Activated B cell treated with CpG ODN at 0.5 μM for 24 hours (primary cell): ENCODE results near the gene AHDC1. TPM values are rescaled to one million over a fixed set of nuclear protein-coding genes. Genes with fewer than 3 reads are reported as not detected.
"Not testable (repeated sequence)": the region's sequence is repeated elsewhere in the genome, so short reads cannot be mapped to it uniquely, and the experiment has no call there.

Experiments
- ATAC-seq: fragments of 200-7000 bp; cut with Tn5 transposase; one replicate; pipeline ENCODE4 v1.10.0; 2021; ENCODE audit warnings: low read depth, mild to moderate bottlenecking, moderate library complexity
- CTCF ChIA-PET: fragments of 350-600 bp; sonication (Branson Sonifier 250); formaldehyde crosslinking; loops from one replicate; lab custom pipeline; 2021; ENCODE audit warnings: antibody characterized with exemption; lab: Charles Lee
- POLR2A ChIA-PET: fragments of 350-600 bp; sonication (Branson Sonifier 250); formaldehyde crosslinking; loops from one replicate; lab custom pipeline; 2021; ENCODE audit warnings: antibody characterized with exemption; lab: Charles Lee
- DNase-seq: peaks from one replicate; pipeline ENCODE4 v3.0.0; 2022
- H3K27ac Mint-ChIP-seq: one replicate; pipeline ENCODE4 v1.8.0; 2020; ENCODE audit warnings: mixed read lengths
- H3K27me3 Mint-ChIP-seq: one replicate; pipeline ENCODE4 v1.8.0; 2021; ENCODE audit warnings: mixed read lengths
- H3K36me3 Mint-ChIP-seq: one replicate; pipeline ENCODE4 v1.8.0; 2021; ENCODE audit warnings: low read depth, mixed read lengths
- H3K4me1 Mint-ChIP-seq: one replicate; pipeline ENCODE4 v1.8.0; 2021; ENCODE audit warnings: mixed read lengths
- H3K4me3 Mint-ChIP-seq: one replicate; pipeline ENCODE4 v1.8.0; 2020; ENCODE audit warnings: mild to moderate bottlenecking, mixed read lengths
- H3K9me3 Mint-ChIP-seq: one replicate; pipeline ENCODE4 v1.8.0; 2020; ENCODE audit warnings: mixed read lengths
- CTCF ChIP-seq: fragments of 200-600 bp; IDR thresholded peaks from one replicate; pipeline ENCODE4 v1.8.0; 2022; ENCODE audit warnings: antibody characterized with exemption, mild to moderate bottlenecking
- intact Hi-C: fragments of 100-400 bp; cut with micrococcal nuclease; formaldehyde crosslinking; loops from one replicate; pipeline ENCODE4 v1.15.1; 2024
- total RNA-seq: library from RNA; stranded (reverse); gene quantifications from 2 replicates; pipeline ENCODE4 v1.2.3, GENCODE V29; 2022

The AHDC1 gene
- total RNA-seq, 1 donor from 2014 or later: 22.4 TPM

DNA sequence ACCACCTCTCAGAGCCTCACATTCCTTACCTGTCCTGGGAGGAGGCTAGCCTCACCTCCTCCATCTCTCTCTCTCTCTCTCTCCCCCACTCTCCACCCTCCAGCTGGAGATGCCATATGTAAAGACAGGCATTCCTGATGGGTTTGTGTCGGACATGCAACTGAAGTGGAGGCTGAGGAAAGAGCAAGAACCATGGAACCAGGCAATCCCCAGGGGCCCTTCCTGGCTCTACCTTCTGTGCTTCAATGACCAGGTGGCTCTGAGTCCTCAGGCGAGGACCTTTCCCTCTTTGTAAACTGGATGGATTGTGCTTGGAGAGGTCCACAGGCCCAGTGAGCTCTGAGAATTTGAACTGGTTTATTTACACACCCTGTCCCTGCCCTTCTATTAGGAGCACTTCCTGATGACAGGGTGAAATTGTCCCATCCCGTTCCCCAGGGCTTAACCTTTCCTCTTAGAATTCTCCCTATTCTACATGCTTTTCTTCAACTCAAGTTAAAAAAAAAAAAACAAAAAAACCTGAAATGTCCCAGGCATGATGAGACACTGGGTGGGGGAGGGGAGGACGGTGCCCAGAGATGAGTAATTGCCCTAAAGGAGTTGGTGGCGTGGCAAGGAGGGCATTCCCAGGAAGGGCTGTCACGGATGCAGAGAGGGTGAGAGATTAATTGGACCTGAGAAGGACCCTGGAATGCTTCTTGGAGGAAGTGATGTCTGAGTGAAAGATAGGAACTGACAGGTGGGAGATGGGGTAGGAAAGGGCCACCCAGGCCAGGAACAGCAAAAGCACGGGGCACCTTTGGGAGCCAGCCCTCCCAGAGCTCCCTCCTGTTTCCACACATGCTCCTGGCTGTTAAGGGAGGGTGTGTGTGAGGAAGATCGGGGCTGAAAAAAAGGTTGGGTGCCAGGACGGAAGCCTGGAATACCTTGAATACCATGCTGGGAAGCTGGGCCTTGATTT is 63.8 kb downstream of the AHDC1 start:
- DNase-seq: no peak
- peak overlapping the region; percentile 12 for H3K27ac Mint-ChIP-seq
- intact Hi-C loops: no loop called here
- CTCF ChIA-PET: no interaction called here
- H3K9me3 Mint-ChIP-seq: no peaks in the 10 kb centered on the region
- no peak for ATAC-seq
- peaks cover 1% of the 10 kb centered on the region for H3K4me1 Mint-ChIP-seq
- H3K4me3 Mint-ChIP-seq: no peak overlapping the region
- H3K27me3 Mint-ChIP-seq: no peaks in the 10 kb centered on the region
- POLR2A ChIA-PET: interaction anchor here (0.6 kb wide), 1 partner anchor 68 kb away, joined by 3 read pairs; no protein-coding TSS in a partner anchor
- no peak for TF ChIP-seq CTCF
- peaks cover 14% of the 10 kb centered on the region for H3K36me3 Mint-ChIP-seq

- ChIA-PET POLR2A (no interaction called here), CTCF (no interaction called here)
- Mint-ChIP-seq H3K27ac (no peak overlapping the region), H3K27me3 (no peaks in the 10 kb centered on the region), H3K9me3 (no peaks in the 10 kb centered on the region), H3K4me1 (peaks cover 1% of the 10 kb centered on the region), H3K36me3 (peaks cover 11% of the 10 kb centered on the region), H3K4me3 (no peak overlapping the region)
- ATAC-seq (no peak), DNase-seq (no peak)
- no peak for TF ChIP-seq CTCF
- intact Hi-C loops: no loop called here
These were observed 65.2 kb downstream of the AHDC1 start for GRCh38 chr1:27538793-27539192.

- CTCF ChIA-PET: interaction anchor here (0.6 kb wide), 1 partner anchor 135 kb away, joined by 3 read pairs; no protein-coding TSS in a partner anchor
- POLR2A ChIA-PET: interaction anchor here (0.6 to 1.0 kb wide), 3 partner anchors 14 to 304 kb away, joined by 3 read pairs; partner anchors contain the start of gene WDTC1
- H3K4me3 Mint-ChIP-seq, DNase-seq, H3K27me3 Mint-ChIP-seq, H3K27ac Mint-ChIP-seq, H3K9me3 Mint-ChIP-seq, H3K4me1 Mint-ChIP-seq, intact Hi-C loops, ATAC-seq: not testable (repeated sequence)
- H3K36me3 Mint-ChIP-seq: peaks cover 16% of the 10 kb centered on the region
These were observed 65.7 kb downstream of the AHDC1 start for GRCh38 chr1:27538305-27538676.

- ATAC-seq (no peak), DNase-seq (no peak)
- H3K4me3 Mint-ChIP-seq: no peak overlapping the region
- H3K4me1 Mint-ChIP-seq: no peaks in the 10 kb centered on the region
- no peaks in the 10 kb centered on the region for H3K27me3 Mint-ChIP-seq
- TF ChIP-seq CTCF: no peak
- intact Hi-C loops: no loop called here
- H3K9me3 Mint-ChIP-seq: no peaks in the 10 kb centered on the region
- H3K36me3 Mint-ChIP-seq: peaks cover 18% of the 10 kb centered on the region
- POLR2A ChIA-PET: no interaction called here
- H3K27ac Mint-ChIP-seq: no peak overlapping the region
- CTCF ChIA-PET: no interaction called here
These were observed 67.2 kb downstream of the AHDC1 start for GRCh38 chr1:27536767-27537166.

DNA sequence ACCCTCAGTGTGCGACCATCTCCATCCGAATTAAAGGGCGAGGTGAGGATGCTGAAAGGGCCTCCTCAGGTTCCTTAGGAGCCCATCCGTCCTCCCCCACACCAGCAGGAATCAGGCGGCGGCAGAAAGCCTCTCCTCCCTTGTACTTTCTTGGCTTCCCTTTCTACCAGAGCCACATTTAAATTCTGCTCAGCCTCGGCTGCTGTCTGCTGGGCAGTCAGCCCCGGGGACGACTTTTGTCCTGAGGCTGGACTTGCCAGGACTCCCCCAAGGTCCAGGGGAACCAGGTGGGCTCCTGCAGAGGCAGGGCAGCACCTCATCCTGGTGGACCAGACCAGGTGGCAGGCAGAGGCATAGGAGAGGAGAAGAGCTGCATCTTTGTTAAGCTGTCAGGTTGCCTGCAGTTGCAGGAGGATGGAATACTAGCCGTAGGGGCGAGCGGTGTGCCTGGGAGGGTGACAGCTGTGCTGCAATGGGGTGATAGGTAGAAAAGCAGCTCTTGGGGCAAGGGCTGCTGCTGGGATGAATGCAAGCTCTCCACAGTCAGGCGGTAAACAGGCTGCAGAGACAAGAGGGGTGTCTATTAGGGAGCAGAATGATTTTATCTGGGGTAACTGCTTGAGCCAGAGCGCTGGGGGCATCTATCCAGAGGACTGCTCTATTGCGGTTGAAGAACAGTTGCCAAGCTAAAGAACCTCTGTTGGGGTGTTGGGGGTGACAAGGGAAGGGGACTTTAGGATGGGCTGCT is 67.8 kb downstream of the AHDC1 start:
- H3K27ac Mint-ChIP-seq: no peak overlapping the region
- peaks cover 18% of the 10 kb centered on the region for H3K36me3 Mint-ChIP-seq
- DNase-seq: no peak
- intact Hi-C loops: no loop called here
- no peak overlapping the region for H3K4me3 Mint-ChIP-seq
- H3K27me3 Mint-ChIP-seq: no peaks in the 10 kb centered on the region
- TF ChIP-seq CTCF: no peak
- H3K4me1 Mint-ChIP-seq: no peaks in the 10 kb centered on the region
- ATAC-seq: no peak
- CTCF ChIA-PET: no interaction called here
- POLR2A ChIA-PET: no interaction called here
- H3K9me3 Mint-ChIP-seq: no peaks in the 10 kb centered on the region
